Measurements from ENCODE around the gene LBX2.

The LBX2 gene

GRCh38 chr2:74499267-74499939 lies at the start of gene LBX2:
LBX2 (minus strand) TSS chr2:74499603; CDS start chr2:74499537, 66 bp downstream.
- DNase-seq = no peak

GRCh38 chr2:74548285-74548899 lies 49.0 kb upstream of the LBX2 start:
- no peak for DNase-seq

GRCh38 chr2:74546004-74546403 lies 46.6 kb upstream of the LBX2 start:
- DNase-seq = no peak

- peak; percentile 11 for DNase-seq
Measured at GRCh38 chr2:74544634-74545033, 45.2 kb upstream of the LBX2 start.

GRCh38 chr2:74542978-74543377 lies 43.6 kb upstream of the LBX2 start:
- no peak for DNase-seq

GRCh38 chr2:74540291-74540690 lies 40.9 kb upstream of the LBX2 start:
- no peak for DNase-seq

- DNase-seq = no peak
Measured at GRCh38 chr2:74538881-74539339, 39.5 kb upstream of the LBX2 start.

- DNase-seq = no peak
Measured at GRCh38 chr2:74537140-74537539, 37.7 kb upstream of the LBX2 start.

- DNase-seq = no peak
Measured at GRCh38 chr2:74536166-74536950, 37.0 kb upstream of the LBX2 start.

GRCh38 chr2:74535440-74535965 lies 36.1 kb upstream of the LBX2 start:
- no peak for DNase-seq

- DNase-seq = no peak
Measured at GRCh38 chr2:74534411-74534810, 35.0 kb upstream of the LBX2 start.

GRCh38 chr2:74533464-74533863 lies 34.1 kb upstream of the LBX2 start:
- DNase-seq = no peak

GRCh38 chr2:74532222-74532621 lies 32.8 kb upstream of the LBX2 start:
- peak; percentile 53 for DNase-seq

GRCh38 chr2:74531666-74532065 lies 32.3 kb upstream of the LBX2 start:
- no peak for DNase-seq

GRCh38 chr2:74530239-74531187 lies 31.1 kb upstream of the LBX2 start:
- DNase-seq = peak; percentile 51

GRCh38 chr2:74529357-74530238 lies 30.2 kb upstream of the LBX2 start, which contains the start of the genes AUP1 and HTRA2:
AUP1 (minus strand) TSS chr2:74529706; CDS start chr2:74529629, 77 bp downstream.
HTRA2 (plus strand) TSS chr2:74529933; CDS start chr2:74530007, 74 bp downstream.
- DNase-seq = peak; percentile 93

- DNase-seq = no peak
Measured at GRCh38 chr2:74528600-74529356, 29.4 kb upstream of the LBX2 start.

GRCh38 chr2:74527741-74528140 lies 28.3 kb upstream of the LBX2 start:
- no peak for DNase-seq

- no peak for DNase-seq
Measured at GRCh38 chr2:74526649-74527230, 27.3 kb upstream of the LBX2 start.
